Heart left ventricle (tissue), 16 donors: Measurements from ENCODE around the gene TBXA2R. TPM values are rescaled to one million over a fixed set of nuclear protein-coding genes. Genes with fewer than 3 reads are reported as not detected.

Experiments used
- ATAC-seq, 4 donors: fragments of 200-7000 bp; cut with Tn5 transposase; one replicate each; pipeline ENCODE4 v1.9.1; 2020 to 2022; ENCODE audit warnings: moderate library complexity in 4 of 4, mild to moderate bottlenecking in 3 of 4, moderate number of reproducible peaks in 1 of 4
- DNase-seq, 5 donors: peaks; one replicate each; pipeline ENCODE4 v3.0.0-alpha.2; 2020
- H3K27ac ChIP-seq, 12 donors: fragments of 200-600 bp; sonication (generic) in 4 of 12; one replicate each; pipeline versions ENCODE4 v1.5.0 to v1.8.0; 2016 to 2022; ENCODE audit warnings: mild to moderate bottlenecking in 2 of 12
- H3K27me3 ChIP-seq, 9 donors: fragments of 200-600 bp; sonication (generic) in 2 of 9; one replicate each; pipeline versions ENCODE4 v1.5.1 to v1.8.0; 2016 to 2022; ENCODE audit warnings: mild to moderate bottlenecking in 3 of 9
- H3K36me3 ChIP-seq, 9 donors: fragments of 200-600 bp; sonication (generic) in 2 of 9; one replicate each; pipeline versions ENCODE4 v1.5.0 to v1.8.0; 2018 to 2022; ENCODE audit warnings: mild to moderate bottlenecking in 2 of 9
- H3K4me1 ChIP-seq, 12 donors: fragments of 200-600 bp; sonication (generic) in 4 of 12; one replicate each; pipeline versions ENCODE4 v1.5.0 to v1.8.0; 2016 to 2022; ENCODE audit warnings: mild to moderate bottlenecking in 3 of 12
- H3K4me3 ChIP-seq, 12 donors: fragments of 200-600 bp; sonication (generic) in 4 of 12; one replicate each; pipeline versions ENCODE4 v1.5.0 to v1.8.0; 2017 to 2022; ENCODE audit warnings: mild to moderate bottlenecking in 9 of 12, moderate library complexity in 4 of 12
- H3K9me3 ChIP-seq, 12 donors: fragments of 200-600 bp; sonication (generic) in 4 of 12; one replicate each; pipeline versions ENCODE4 v1.5.0 to v1.8.0; 2016 to 2022; ENCODE audit warnings: mild to moderate bottlenecking in 1 of 12
- POLR2A ChIP-seq, 2 donors: fragments of 450-650 bp; IDR thresholded peaks; one replicate each; pipeline ENCODE4 v1.6.1; 2017; ENCODE audit warnings: antibody characterized with exemption in 2 of 2, mild to moderate bottlenecking in 2 of 2, moderate library complexity in 2 of 2
- WGBS, 4 donors: extraction: QIAGEN DNeasy Blood & Tissue Kit in 2 of 4; methylation state at CpG; one replicate each; pipeline versions ENCODE4 v1.1.5 to v1.1.7; 2013 to 2018; 5-methylcytosine and 5-hydroxymethylcytosine counted together
- intact Hi-C, 10 donors: fragments of 100-400 bp; cut with DNase I; formaldehyde crosslinking; loops; one replicate each; pipeline versions ENCODE4 v1.11.1 to v1.14.2; 2022
- long read RNA-seq, 3 donors: library from polyadenylated mRNA; unstranded; transcript quantifications; one replicate each; pipeline ENCODE4 v2.0.0, GENCODE V29; 2020 to 2021
- polyA plus RNA-seq, 2 donors: library from polyadenylated mRNA; stranded (reverse); fragments of 200-250 nt; gene quantifications; one replicate each; pipeline ENCODE4 v1.2.3, GENCODE V29; 2013
- total RNA-seq, 9 donors: library from RNA; depleted of rRNA in 2 of 9; stranded (reverse); fragments of >200 nt in 2 of 9; fragmentation: NEBNext Ultra II Directional in 3 of 9; extraction: Animal tissue kit (Norgen Biotek cat#: 25700) in 3 of 9; gene quantifications; one replicate each; pipeline versions ENCODE4 v1.1.0 to v1.2.4, GENCODE V29; 2016 to 2023
- TF ChIP-seq, protein P1 (sequence below), 12 donors: fragments of 200-600 bp; sonication (generic) in 4 of 12; IDR thresholded peaks; one replicate each; pipeline versions ENCODE4 v1.5.0 to v1.8.0; 2018 to 2022; ENCODE audit warnings: antibody characterized with exemption in 12 of 12, mild to moderate bottlenecking in 5 of 12
- donor health status: ischemic (EF 13 %, LVEDD 7.1; RV severe dilation, severe dysfunction).
- donor health status: healthy with polysubstance abuse.
- donor health status: DM: no; HTN: yes; CAD: no.
- donor health status: DM: no; HTN: no; CAD: no.
- donor health status: ischemic (EF 25% LVEDD 6.9; RV normal size, moderate dysfunction).
- donor health status: ischemic (EF 25% LVEDD 5.7; RV mildly dilated, moderate dysfunction).
- donor health status: healthy.
- donor health status: DM: yes; HTN: yes; CAD: no.
- donor health status: ischemic (EF 35%, LVEDD 5.7; RV mildly dilated, moderate dysfunction).
- donor health status: nonischemic (EF 11% LVEDD 7.7; RV severe dilation, severe dysfunction).
- donor health status: DM: yes; HTN: yes; CAD: no.
- donor health status: PGD.
- donor health status: ischemic (EF 29% LVEDD 5.4; RV normal size, mild dysfunction).
- donor health status: nonischemic (EF 23%, LVEDD 6.1; RV moderate dilation, normal function).

The TBXA2R gene
- total RNA-seq (1 to 10 TPM; 2.4 to 5.1 (median 2.9) TPM), polyA plus RNA-seq (1 to 10 TPM; 1.9 to 2.2 TPM)
- long read RNA-seq, donor 1, partial matches to known transcripts = 0 of 2 reads
- long read RNA-seq, donor 1, other reads (novel, unspliced or antisense) = 1 of 2 reads
- long read RNA-seq, donor 2, transcript TBXA2R-201 (3 exons, 2,608 nt) = major isoform, 10 of 12 reads
- long read RNA-seq, donor 2, partial matches to known transcripts = 2 of 12 reads
- long read RNA-seq, donor 2, other reads (novel, unspliced or antisense) = 0 of 12 reads
- long read RNA-seq, donor 3, partial matches to known transcripts = 1 of 2 reads
- long read RNA-seq, donor 3, other reads (novel, unspliced or antisense) = 1 of 2 reads

DNA sequence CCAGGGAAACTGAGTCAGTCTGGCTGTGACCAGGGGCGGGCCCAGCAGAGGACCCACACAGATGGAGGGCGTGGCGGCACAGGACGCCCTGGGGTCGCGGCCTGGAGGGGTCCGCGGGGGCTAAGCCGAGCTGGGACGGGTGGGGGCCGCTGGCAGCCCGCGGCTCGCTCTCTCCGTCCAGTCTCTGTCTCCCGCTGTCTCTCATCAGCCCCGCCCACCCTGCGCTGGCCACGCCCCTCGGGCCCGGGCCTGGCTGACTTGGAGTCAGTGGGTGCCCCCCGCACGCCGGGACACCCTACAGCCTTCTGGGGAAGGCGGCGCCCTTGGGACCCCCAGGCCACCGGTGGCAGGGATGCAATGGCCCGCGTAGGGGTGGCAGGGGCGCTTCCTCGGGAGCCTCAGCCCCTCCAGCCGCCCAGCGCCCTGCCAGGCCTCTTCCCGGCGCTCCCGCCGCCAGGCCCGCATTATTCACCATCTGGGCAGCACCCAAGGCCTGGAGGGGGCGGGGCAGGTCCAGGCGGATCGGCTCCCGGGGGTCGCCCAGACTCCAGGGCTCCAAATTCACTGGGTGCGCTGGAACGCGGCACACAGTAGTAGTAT is at the start of gene TBXA2R:
Gene TBXA2R (minus strand): TSS at position 186 of the 600 bp plus-strand sequence. CDS start 6,241 bp downstream, outside the sequence.
- peak; percentile 75 to 89 (median 83) for DNase-seq
- Histone ChIP-seq H3K36me3 (peaks cover 0 to 13% (median 5%) of the 10 kb centered on the region in 9 donors), H3K9me3 (no peaks in the 10 kb centered on the region), H3K27me3 (peaks cover 0 to 11% (median 0%) of the 10 kb centered on the region in 9 donors), H3K4me3 (peak within 1 kb of the TSS; percentile 42 to 84 (median 61)), H3K27ac (peak within 1 kb of the TSS; percentile 64 to 97 (median 88)), H3K4me1 (peaks cover 8 to 58% (median 38%) of the 10 kb centered on the region in 12 donors)
- ATAC-seq = peak in 3 of 4 donors; percentile 40 to 77 (median 57)
- intact Hi-C loops = no loop called here
- 1 to 4% (median 2%) methylated on average over 17 to 46 of the region's 46 CpGs for WGBS, 4 donors
- TF ChIP-seq, protein P1, sequence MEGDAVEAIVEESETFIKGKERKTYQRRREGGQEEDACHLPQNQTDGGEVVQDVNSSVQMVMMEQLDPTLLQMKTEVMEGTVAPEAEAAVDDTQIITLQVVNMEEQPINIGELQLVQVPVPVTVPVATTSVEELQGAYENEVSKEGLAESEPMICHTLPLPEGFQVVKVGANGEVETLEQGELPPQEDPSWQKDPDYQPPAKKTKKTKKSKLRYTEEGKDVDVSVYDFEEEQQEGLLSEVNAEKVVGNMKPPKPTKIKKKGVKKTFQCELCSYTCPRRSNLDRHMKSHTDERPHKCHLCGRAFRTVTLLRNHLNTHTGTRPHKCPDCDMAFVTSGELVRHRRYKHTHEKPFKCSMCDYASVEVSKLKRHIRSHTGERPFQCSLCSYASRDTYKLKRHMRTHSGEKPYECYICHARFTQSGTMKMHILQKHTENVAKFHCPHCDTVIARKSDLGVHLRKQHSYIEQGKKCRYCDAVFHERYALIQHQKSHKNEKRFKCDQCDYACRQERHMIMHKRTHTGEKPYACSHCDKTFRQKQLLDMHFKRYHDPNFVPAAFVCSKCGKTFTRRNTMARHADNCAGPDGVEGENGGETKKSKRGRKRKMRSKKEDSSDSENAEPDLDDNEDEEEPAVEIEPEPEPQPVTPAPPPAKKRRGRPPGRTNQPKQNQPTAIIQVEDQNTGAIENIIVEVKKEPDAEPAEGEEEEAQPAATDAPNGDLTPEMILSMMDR (IDR thresholded peaks at IDR 0.05) = no peak
- peak in 1 of 2 donors; percentile 30 for TF ChIP-seq POLR2A (IDR thresholded peaks at IDR 0.05)

DNA sequence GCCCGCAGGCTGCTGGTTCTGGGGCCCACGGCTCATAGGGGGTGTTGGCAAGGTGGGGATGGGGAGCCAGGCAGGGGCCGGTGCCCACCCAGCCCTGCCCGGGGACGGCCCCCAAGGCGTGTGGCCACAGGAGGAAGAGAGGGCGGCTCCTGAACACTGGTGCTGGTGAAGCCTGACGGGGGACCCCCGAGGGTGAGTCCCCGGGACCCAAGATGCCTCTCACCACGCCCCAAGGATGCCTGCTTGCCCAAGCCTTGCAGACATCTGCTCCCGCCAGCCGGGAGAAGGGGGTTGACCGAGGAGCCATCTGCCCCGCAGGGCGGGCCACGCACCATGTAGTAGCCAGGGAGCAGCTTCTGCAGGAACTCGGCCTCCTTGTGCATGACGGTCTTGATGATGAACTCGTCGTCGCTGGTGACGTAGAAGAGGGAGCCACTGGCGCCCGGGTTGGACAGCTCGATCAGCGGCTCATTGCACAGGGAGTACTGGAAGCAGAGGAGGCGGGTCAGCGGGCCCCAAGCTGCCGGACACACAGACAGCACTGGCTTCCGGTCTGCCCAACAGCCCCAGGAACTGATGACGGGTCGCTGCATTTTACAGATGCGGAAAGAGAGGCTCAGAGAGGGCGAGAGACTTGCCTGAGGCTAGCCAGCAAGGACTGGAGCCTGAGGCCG is 49.5 kb upstream of the TBXA2R start:
- WGBS, 4 donors = 88 to 93% (median 92%) methylated on average over 24 to 36 of the region's 36 CpGs
- H3K27ac ChIP-seq = no peak overlapping the region
- peaks cover 0 to 5% (median 0%) of the 10 kb centered on the region in 12 donors for H3K4me1 ChIP-seq
- TF ChIP-seq, protein P1 (IDR thresholded peaks at IDR 0.05) = no peak
- no peak for TF ChIP-seq POLR2A (IDR thresholded peaks at IDR 0.05)
- H3K4me3 ChIP-seq = no peak overlapping the region
- peak in 1 of 4 donors; percentile 4 for ATAC-seq
- intact Hi-C loops = no loop called here
- no peak for DNase-seq
- H3K36me3 ChIP-seq = peaks cover 0 to 93% (median 71%) of the 10 kb centered on the region in 9 donors
- no peaks in the 10 kb centered on the region for H3K9me3 ChIP-seq
- H3K27me3 ChIP-seq = no peaks in the 10 kb centered on the region

DNA sequence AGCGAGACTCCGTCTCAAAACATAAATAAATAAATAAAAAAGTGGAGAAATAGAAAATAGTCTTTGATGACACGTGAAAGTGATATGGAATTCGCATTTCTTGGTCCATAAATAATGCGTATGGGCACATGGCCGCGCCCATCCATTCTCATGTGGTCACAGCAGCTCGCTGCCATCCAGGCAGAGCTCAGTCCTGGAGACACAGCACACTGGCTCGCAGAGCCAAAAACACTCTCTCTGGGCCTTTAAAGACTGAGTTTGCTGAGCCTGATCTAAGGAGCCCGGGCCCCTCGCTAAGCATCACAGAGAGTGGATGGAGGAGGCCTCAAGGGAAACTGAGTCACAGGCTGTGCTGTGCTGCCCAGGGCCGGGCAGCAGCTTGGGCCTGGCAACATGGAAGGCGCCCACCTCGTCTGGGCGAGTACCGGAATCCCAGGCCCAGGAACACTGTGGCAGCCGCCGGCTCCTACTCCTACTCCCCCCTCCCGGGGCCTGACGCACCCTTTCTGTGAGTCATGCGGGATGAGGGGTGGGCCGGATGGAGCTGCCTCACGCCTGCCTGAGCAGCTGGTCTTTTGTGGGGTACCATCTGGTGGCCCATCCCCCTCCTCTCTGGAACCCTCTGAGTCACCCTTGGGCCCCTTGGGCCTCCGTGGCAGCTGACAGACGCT is 48.9 kb upstream of the TBXA2R start:
- Histone ChIP-seq H3K4me3 (no peak overlapping the region), H3K27ac (peak overlapping the region in 1 of 12 donors; percentile 29), H3K4me1 (no peaks in the 10 kb centered on the region), H3K9me3 (no peaks in the 10 kb centered on the region), H3K36me3 (peaks cover 0 to 93% (median 72%) of the 10 kb centered on the region in 9 donors), H3K27me3 (no peaks in the 10 kb centered on the region)
- 83 to 92% (median 87%) methylated on average over 20 to 25 of the region's 25 CpGs for WGBS, 4 donors
- no peak for TF ChIP-seq POLR2A (IDR thresholded peaks at IDR 0.05)
- TF ChIP-seq, protein P1 (IDR thresholded peaks at IDR 0.05) = no peak
- intact Hi-C loops = no loop called here
- DNase-seq (peak in 2 of 5 donors; percentile 59 to 78), ATAC-seq (peak; percentile 3 to 86 (median 64))
